Upper lobe of left lung (tissue), 6 donors: ENCODE measurements around the gene SIGLEC5. TPM values are rescaled to one million over a fixed set of nuclear protein-coding genes. Genes with fewer than 3 reads are reported as not detected.

Experiments used
- ATAC-seq, 2 donors: fragments of 200-7000 bp; cut with Tn5 transposase; one replicate each; pipeline ENCODE4 v1.9.1; 2022; ENCODE audit warnings: mild to moderate bottlenecking in 2 of 2, moderate library complexity in 2 of 2; ENCODE audit not compliant: low FRiP score in 2 of 2
- DNase-seq, 2 donors: peaks; one replicate each; pipeline ENCODE4 v3.0.0-alpha.2; 2019 to 2020
- H3K27ac ChIP-seq, 4 donors: fragments of 200-600 bp; sonication (generic); one replicate each; pipeline ENCODE4 v1.5.1; 2016 to 2019
- H3K27me3 ChIP-seq, 4 donors: fragments of 200-600 bp; sonication (generic); one replicate each; pipeline ENCODE4 v1.5.1; 2017 to 2019
- H3K36me3 ChIP-seq, 4 donors: fragments of 200-600 bp; sonication (generic); one replicate each; pipeline ENCODE4 v1.5.1; 2016 to 2019
- H3K4me1 ChIP-seq, 4 donors: fragments of 200-600 bp; sonication (generic); one replicate each; pipeline ENCODE4 v1.5.1; 2018 to 2019
- H3K4me3 ChIP-seq, 4 donors: fragments of 200-600 bp; sonication (generic); one replicate each; pipeline ENCODE4 v1.5.1; 2017 to 2019; ENCODE audit warnings: mild to moderate bottlenecking in 2 of 4, moderate library complexity in 1 of 4
- H3K9me3 ChIP-seq, 4 donors: fragments of 200-600 bp; sonication (generic); one replicate each; pipeline ENCODE4 v1.5.1; 2018 to 2019
- CTCF ChIP-seq, 6 experiments: fragments of 450-650 bp in 4 of 6; fragments of 200-600 bp in 2 of 6; sonication (generic) in 2 of 6; IDR thresholded peaks; one replicate each; pipeline ENCODE4 v1.5.1; 2016 to 2019; ENCODE audit warnings: antibody characterized with exemption in 6 of 6
- EP300 ChIP-seq, 4 donors: sonication (generic); formaldehyde crosslinking; IDR thresholded peaks; one replicate each; pipeline ENCODE4 v1.5.1; 2017; ENCODE audit warnings: antibody characterized with exemption in 4 of 4, control low read depth in 2 of 4
- POLR2A ChIP-seq, 4 donors: fragments of 450-650 bp; IDR thresholded peaks; one replicate each; pipeline ENCODE4 v1.5.1; 2016 to 2017; ENCODE audit warnings: antibody characterized with exemption in 4 of 4, mild to moderate bottlenecking in 2 of 4
- POLR2AphosphoS5 ChIP-seq, 2 donors: sonication (generic); formaldehyde crosslinking; IDR thresholded peaks; one replicate each; pipeline ENCODE4 v1.5.1; 2017; ENCODE audit warnings: antibody characterized with exemption in 2 of 2
- WGBS, 2 donors: methylation state at CpG; one replicate each; pipeline ENCODE4 v1.1.5; 2017 to 2018; 5-methylcytosine and 5-hydroxymethylcytosine counted together
- total RNA-seq, 6 donors: library from RNA; depleted of rRNA in 4 of 6; stranded (reverse); fragments of >200 nt in 4 of 6; gene quantifications; one replicate each; pipeline versions ENCODE4 v1.1.0 to v1.2.1, GENCODE V29; 2016 to 2021
- donor health status: DM: no; HTN: no; CAD: no; lungs with moderate emphysema.
- donor health status: DM: no; HTN: yes; CAD: no; lungs with severe emphysema.

Gene SIGLEC5
- total RNA-seq, 6 donors from 2014 or later, result 0.46 to 9.4 (median 5.7) TPM; not detected in 2

GRCh38 chr19:51572410-51572809, 57.8 kb downstream of the SIGLEC5 start:
- H3K36me3 ChIP-seq, result peaks cover 0 to 32% (median 6%) of the 10 kb centered on the region in 4 donors
- 42 to 54% methylated on average over 3 of the region's 3 CpGs for WGBS, 2 donors
- no peak overlapping the region for H3K27ac ChIP-seq
- no peak for DNase-seq
- ATAC-seq, result no peak
- no peaks in the 10 kb centered on the region for H3K9me3 ChIP-seq
- H3K27me3 ChIP-seq, result no peaks in the 10 kb centered on the region
- peak overlapping the region in 3 of 4 donors; percentile 74 to 84 (median 79) for H3K4me3 ChIP-seq
- TF ChIP-seq EP300 (IDR thresholded peaks at IDR 0.05), result no peak
- no peak for TF ChIP-seq POLR2A (IDR thresholded peaks at IDR 0.05)
- peaks cover 11 to 18% (median 16%) of the 10 kb centered on the region in 4 donors for H3K4me1 ChIP-seq

GRCh38 chr19:51571599-51571998, 58.6 kb downstream of the SIGLEC5 start:
- DNase-seq (no peak), ATAC-seq (no peak)
- no peaks in the 10 kb centered on the region for H3K27me3 ChIP-seq
- H3K27ac ChIP-seq, result peak overlapping the region; percentile 67 to 81 (median 79)
- TF ChIP-seq EP300 (IDR thresholded peaks at IDR 0.05), result no peak
- no peaks in the 10 kb centered on the region for H3K9me3 ChIP-seq
- peak overlapping the region; percentile 64 to 84 (median 76) for H3K4me3 ChIP-seq
- peaks cover 11 to 18% (median 16%) of the 10 kb centered on the region in 4 donors for H3K4me1 ChIP-seq
- peaks cover 0 to 29% (median 6%) of the 10 kb centered on the region in 4 donors for H3K36me3 ChIP-seq
- WGBS, 2 donors, result 3 to 4% methylated on average over 8 of the region's 8 CpGs

- TF ChIP-seq POLR2A (IDR thresholded peaks at IDR 0.05) (peak in 1 of 4 donors; percentile 26), POLR2AphosphoS5 (IDR thresholded peaks at IDR 0.05) (peak; percentile 59 to 63), CTCF (IDR thresholded peaks at IDR 0.05) (no peak), EP300 (IDR thresholded peaks at IDR 0.05) (no peak)
- peak within 1 kb of the TSS; percentile 64 to 84 (median 76) for H3K4me3 ChIP-seq
- DNase-seq, result peak in 1 of 2 donors; percentile 94
- peaks cover 11 to 18% (median 16%) of the 10 kb centered on the region in 4 donors for H3K4me1 ChIP-seq
- no peaks in the 10 kb centered on the region for H3K9me3 ChIP-seq
- peak within 1 kb of the TSS; percentile 67 to 81 (median 79) for H3K27ac ChIP-seq
- no peaks in the 10 kb centered on the region for H3K27me3 ChIP-seq
- ATAC-seq, result peak; percentile 97 to 98
- peaks cover 0 to 26% (median 6%) of the 10 kb centered on the region in 4 donors for H3K36me3 ChIP-seq
- 0% methylated on average over 23 to 30 of the region's 30 CpGs for WGBS, 2 donors
Measured at GRCh38 chr19:51570962-51571575, 59.1 kb downstream of the SIGLEC5 start, which contains the start of gene ZNF175. Gene ZNF175, plus strand, starts transcription at chr19:51571283. Its CDS starts 2,047 bp downstream, at chr19:51573330.

- DNase-seq (no peak), ATAC-seq (no peak)
- Histone ChIP-seq H3K4me3 (no peak overlapping the region), H3K27ac (no peak overlapping the region), H3K27me3 (peaks cover 0 to 3% (median 0%) of the 10 kb centered on the region in 4 donors), H3K36me3 (peaks cover 0 to 4% (median 1%) of the 10 kb centered on the region in 4 donors), H3K9me3 (no peaks in the 10 kb centered on the region), H3K4me1 (peaks cover 11 to 18% (median 16%) of the 10 kb centered on the region in 4 donors)
- TF ChIP-seq POLR2A (IDR thresholded peaks at IDR 0.05) (no peak), POLR2AphosphoS5 (IDR thresholded peaks at IDR 0.05) (no peak), EP300 (IDR thresholded peaks at IDR 0.05) (no peak), CTCF (IDR thresholded peaks at IDR 0.05) (no peak)
- WGBS, 2 donors, result 73 to 89% methylated on average over 1 of the region's 1 CpG
Measured at GRCh38 chr19:51568456-51568855, 61.7 kb downstream of the SIGLEC5 start.

- peaks cover 8 to 11% (median 10%) of the 10 kb centered on the region in 4 donors for H3K4me1 ChIP-seq
- ATAC-seq (no peak), DNase-seq (no peak)
- TF ChIP-seq POLR2AphosphoS5 (IDR thresholded peaks at IDR 0.05), result no peak
- no peak for TF ChIP-seq POLR2A (IDR thresholded peaks at IDR 0.05)
- no peak for TF ChIP-seq EP300 (IDR thresholded peaks at IDR 0.05)
- TF ChIP-seq CTCF (IDR thresholded peaks at IDR 0.05), result no peak
- H3K27me3 ChIP-seq, result peaks cover 0 to 3% (median 0%) of the 10 kb centered on the region in 4 donors
- H3K36me3 ChIP-seq, result no peaks in the 10 kb centered on the region
- H3K27ac ChIP-seq, result no peak overlapping the region
- no peaks in the 10 kb centered on the region for H3K9me3 ChIP-seq
- no peak overlapping the region for H3K4me3 ChIP-seq
- WGBS, 2 donors, result 82 to 87% methylated on average over 4 of the region's 4 CpGs
Measured at GRCh38 chr19:51567583-51567982, 62.6 kb downstream of the SIGLEC5 start.
